GM13976 (cell line): ENCODE data around the gene EIF1AD.
"Not testable (repeated sequence)": the region's sequence is repeated elsewhere in the genome, so short reads cannot be mapped to it uniquely, and the experiment has no call there.

Source experiments
- DNase-seq: peaks from one replicate; pipeline ENCODE4 v3.0.0; 2012; ENCODE audit warnings: low spot score
- CTCF ChIP-seq: IDR thresholded peaks from 2 replicates; pipeline ENCODE4 v1.5.1; 2012; ENCODE audit warnings: borderline replicate concordance, mild to moderate bottlenecking; ENCODE audit not compliant: insufficient read depth; ENCODE audit errors: extremely low read depth, missing control alignments, control extremely low read depth
- in situ Hi-C: fragments of 300-500 bp; cut with MboI; formaldehyde crosslinking; loops from one replicate; pipeline ENCODE4 v1.12.0; 2022; ENCODE audit warnings: low sequenced_read_pairs, mixed read lengths, inconsistent platforms; ENCODE audit not compliant: unreplicated experiment

EIF1AD gene

GRCh38 chr11:65952052-65952521 is 49.9 kb downstream of the EIF1AD start:
- TF ChIP-seq CTCF, result no peak
- no peak for DNase-seq
- in situ Hi-C loops, result no loop called here

GRCh38 chr11:65951641-65952040 is 50.3 kb downstream of the EIF1AD start:
- DNase-seq, in situ Hi-C loops: not testable (repeated sequence)

GRCh38 chr11:65950711-65951110 is 51.2 kb downstream of the EIF1AD start:
- in situ Hi-C loops, DNase-seq: not testable (repeated sequence)

- no peak for TF ChIP-seq CTCF
- in situ Hi-C loops, result no loop called here
- DNase-seq, result no peak
Measured at GRCh38 chr11:65947603-65948125, 54.3 kb downstream of the EIF1AD start.

- TF ChIP-seq CTCF, result no peak
- DNase-seq, result no peak
- in situ Hi-C loops, result no loop called here
Measured at GRCh38 chr11:65947133-65947532, 54.8 kb downstream of the EIF1AD start.

- no peak for DNase-seq
- in situ Hi-C loops, result no loop called here
- no peak for TF ChIP-seq CTCF
Measured at GRCh38 chr11:65946655-65947054, 55.3 kb downstream of the EIF1AD start.
